Mesothelial cell of epicardium (in vitro differentiated cells): ENCODE data around the gene TUBB. TPM values are rescaled to one million over a fixed set of nuclear protein-coding genes. Genes with fewer than 3 reads are reported as not detected.

ENCODE experiments used
- DNase-seq, 2 experiments: peaks; one replicate each; pipeline ENCODE4 v3.0.0; 2021; ENCODE audit warnings: low spot score in 2 of 2; ENCODE audit not compliant: unreplicated experiment in 2 of 2
- H3K27ac Mint-ChIP-seq: 2 replicates; pipeline ENCODE4 v1.8.0; 2021; ENCODE audit warnings: mixed read lengths
- H3K27me3 Mint-ChIP-seq: 2 replicates; pipeline ENCODE4 v1.8.0; 2021; ENCODE audit warnings: low read depth, mixed read lengths
- H3K36me3 Mint-ChIP-seq: 2 replicates; pipeline ENCODE4 v1.8.0; 2021; ENCODE audit warnings: mixed read lengths
- H3K4me1 Mint-ChIP-seq: 2 replicates; pipeline ENCODE4 v1.8.0; 2021; ENCODE audit warnings: mixed read lengths
- H3K4me3 Mint-ChIP-seq: 2 replicates; pipeline ENCODE4 v1.8.0; 2021; ENCODE audit warnings: mild to moderate bottlenecking, moderate library complexity, mixed read lengths
- H3K9me3 Mint-ChIP-seq: 2 replicates; pipeline ENCODE4 v1.8.0; 2021; ENCODE audit warnings: mixed read lengths
- CTCF ChIP-seq: fragments of 200-600 bp; sonication (generic); IDR thresholded peaks from one replicate; pipeline ENCODE4 v1.5.0; 2021; ENCODE audit warnings: antibody characterized with exemption; ENCODE audit not compliant: unreplicated experiment
- total RNA-seq: library from RNA; stranded (reverse); gene quantifications from 3 replicates; pipeline ENCODE4 v1.2.1, GENCODE V29; 2021

Gene TUBB
- total RNA-seq, 1 donor from 2014 or later = 1,094 TPM

GRCh38 chr6:30683980-30684338 is 36.2 kb upstream of the TUBB start:
- peaks cover 71% of the 10 kb centered on the region for H3K4me1 Mint-ChIP-seq

GRCh38 chr6:30684386-30685156 is 35.6 kb upstream of the TUBB start:
- Mint-ChIP-seq H3K36me3 (no peaks in the 10 kb centered on the region), H3K27me3 (no peaks in the 10 kb centered on the region), H3K27ac (peak overlapping the region; percentile 82), H3K4me1 (peaks cover 71% of the 10 kb centered on the region), H3K9me3 (no peaks in the 10 kb centered on the region), H3K4me3 (peak overlapping the region; percentile 81)
- no peak for TF ChIP-seq CTCF
- no peak for DNase-seq

More at GRCh38 chr6:30683980-30684338, 36.2 kb upstream of the TUBB start:
- peak overlapping the region; percentile 81 for H3K27ac Mint-ChIP-seq
- no peaks in the 10 kb centered on the region for H3K27me3 Mint-ChIP-seq
- peak overlapping the region; percentile 67 for H3K4me3 Mint-ChIP-seq
- peaks cover under 1% of the 10 kb centered on the region for H3K36me3 Mint-ChIP-seq
- H3K9me3 Mint-ChIP-seq = no peaks in the 10 kb centered on the region
- no peak for TF ChIP-seq CTCF
- DNase-seq = no peak

GRCh38 chr6:30685157-30686008 is 34.8 kb upstream of the TUBB start:
- H3K27me3 Mint-ChIP-seq = no peaks in the 10 kb centered on the region
- peaks cover 73% of the 10 kb centered on the region for H3K4me1 Mint-ChIP-seq
- H3K9me3 Mint-ChIP-seq = no peaks in the 10 kb centered on the region
- H3K36me3 Mint-ChIP-seq = no peaks in the 10 kb centered on the region
- no peak for DNase-seq
- no peak for TF ChIP-seq CTCF
- H3K27ac Mint-ChIP-seq = peak overlapping the region; percentile 82
- peak overlapping the region; percentile 81 for H3K4me3 Mint-ChIP-seq

GRCh38 chr6:30686009-30686907 is 33.9 kb upstream of the TUBB start, which contains the start of gene PPP1R18:
Gene PPP1R18 (minus strand): TSS chr6:30686645. CDS start chr6:30686018, 627 bp downstream.
- Mint-ChIP-seq H3K9me3 (no peaks in the 10 kb centered on the region), H3K36me3 (no peaks in the 10 kb centered on the region), H3K27me3 (no peaks in the 10 kb centered on the region), H3K4me3 (peak within 1 kb of the TSS; percentile 81), H3K27ac (peak within 1 kb of the TSS; percentile 92), H3K4me1 (peaks cover 76% of the 10 kb centered on the region)
- no peak for TF ChIP-seq CTCF
- no peak for DNase-seq

- H3K27me3 Mint-ChIP-seq = no peaks in the 10 kb centered on the region
- peak overlapping the region; percentile 81 for H3K4me3 Mint-ChIP-seq
Measured at GRCh38 chr6:30686908-30687658, 33.1 kb upstream of the TUBB start.

More at GRCh38 chr6:30686908-30687658, 33.1 kb upstream of the TUBB start:
- TF ChIP-seq CTCF = no peak
- peaks cover 76% of the 10 kb centered on the region for H3K4me1 Mint-ChIP-seq
- DNase-seq = peak; percentile 72 to 82
- H3K36me3 Mint-ChIP-seq = no peaks in the 10 kb centered on the region
- peak overlapping the region; percentile 92 for H3K27ac Mint-ChIP-seq
- H3K9me3 Mint-ChIP-seq = no peaks in the 10 kb centered on the region
